ENCODE results near the gene WDR54. TPM values are rescaled to one million over a fixed set of nuclear protein-coding genes. Genes with fewer than 3 reads are reported as not detected.

WDR54 gene
- polyA plus RNA-seq, 3 donors = 7.1 to 11.7 (median 7.9) TPM

- Histone ChIP-seq H3K4me2 (replicated peaks; ENCODE audit: extremely low read depth, low read length, poor library complexity, severe bottlenecking) (peak overlapping the region; percentile 91), H3K36me3 (replicated peaks in 1 of 2; ENCODE audit: control insufficient read depth in 1 of 2, insufficient read depth in 2 of 2, low read length in 2 of 2) (no peaks in the 10 kb centered on the region), H3K79me2 (ENCODE audit: insufficient read depth, low read length) (no peaks in the 10 kb centered on the region), H3K9ac (ENCODE audit: insufficient read depth, low read length, poor library complexity, severe bottlenecking) (peak overlapping the region; percentile 55), H3K27ac (ENCODE audit: low read depth in 1 of 2, low read length in 2 of 2) (no peak overlapping the region), H3K9me3 (replicated peaks in 1 of 2; ENCODE audit: control insufficient read depth in 1 of 2, insufficient read depth in 1 of 2, low read length in 2 of 2) (no peaks in the 10 kb centered on the region), H4K20me1 (ENCODE audit: insufficient read depth, low read length) (no peaks in the 10 kb centered on the region), H2AFZ (ENCODE audit: insufficient read depth, low read depth, low read length, poor library complexity, severe bottlenecking) (peak overlapping the region; percentile 84), H3K4me1 (ENCODE audit: control insufficient read depth in 1 of 2, insufficient read depth in 2 of 2, low read length in 2 of 2) (peaks cover 47 to 52% of the 10 kb centered on the region in 2 donors), H3K27me3 (ENCODE audit: control insufficient read depth in 2 of 2, insufficient read depth in 2 of 2, low read length in 2 of 2) (peaks cover 0 to 19% of the 10 kb centered on the region in 2 donors), H3K4me3 (replicated peaks in 1 of 3; ENCODE audit: low read depth in 2 of 3, low read length in 3 of 3) (peak overlapping the region; percentile 33 to 75 (median 54))
- peak overlapping the region in 1 of 7 donors; percentile 63 for H3K27ac Mint-ChIP-seq
- H3K36me3 Mint-ChIP-seq = no peaks in the 10 kb centered on the region
- peaks cover 13 to 25% (median 20%) of the 10 kb centered on the region in 3 donors for H3K27me3 Mint-ChIP-seq (ENCODE audit: low read depth in 3 of 3)
- H3K4me1 Mint-ChIP-seq = peaks cover 48% of the 10 kb centered on the region
- peaks cover 0 to 4% (median 0%) of the 10 kb centered on the region in 7 donors for H3K9me3 Mint-ChIP-seq
- peak overlapping the region; percentile 85 to 92 for H3K4me3 Mint-ChIP-seq
- WGBS (ENCODE audit: insufficient coverage) = 45% methylated on average over 29 of the region's 35 CpGs
- intact Hi-C loops (cut with micrococcal nuclease) = no loop called here
- TF ChIP-seq CTCF (IDR thresholded peaks at IDR 0.05) = no peak
- no peak for DNase-seq
These were observed 5.7 kb upstream of the WDR54 start for GRCh38 chr2:74415762-74416395.

- Histone ChIP-seq H4K20me1 (ENCODE audit: insufficient read depth, low read length) (no peaks in the 10 kb centered on the region), H3K36me3 (replicated peaks in 1 of 2; ENCODE audit: control insufficient read depth in 1 of 2, insufficient read depth in 2 of 2, low read length in 2 of 2) (no peaks in the 10 kb centered on the region), H3K27ac (ENCODE audit: low read depth in 1 of 2, low read length in 2 of 2) (no peak overlapping the region), H3K4me3 (replicated peaks in 1 of 3; ENCODE audit: low read depth in 2 of 3, low read length in 3 of 3) (no peak overlapping the region), H3K4me1 (ENCODE audit: control insufficient read depth in 1 of 2, insufficient read depth in 2 of 2, low read length in 2 of 2) (peaks cover 52 to 61% of the 10 kb centered on the region in 2 donors), H3K9ac (ENCODE audit: insufficient read depth, low read length, poor library complexity, severe bottlenecking) (no peak overlapping the region), H3K4me2 (replicated peaks; ENCODE audit: extremely low read depth, low read length, poor library complexity, severe bottlenecking) (no peak overlapping the region), H3K79me2 (ENCODE audit: insufficient read depth, low read length) (no peaks in the 10 kb centered on the region), H3K27me3 (ENCODE audit: control insufficient read depth in 2 of 2, insufficient read depth in 2 of 2, low read length in 2 of 2) (peaks cover 0 to 19% of the 10 kb centered on the region in 2 donors), H3K9me3 (replicated peaks in 1 of 2; ENCODE audit: control insufficient read depth in 1 of 2, insufficient read depth in 1 of 2, low read length in 2 of 2) (no peaks in the 10 kb centered on the region), H2AFZ (ENCODE audit: insufficient read depth, low read depth, low read length, poor library complexity, severe bottlenecking) (no peak overlapping the region)
- H3K4me3 Mint-ChIP-seq = peak overlapping the region in 1 of 2 donors; percentile 15
- peaks cover 0 to 4% (median 0%) of the 10 kb centered on the region in 7 donors for H3K9me3 Mint-ChIP-seq
- DNase-seq = no peak
- H3K4me1 Mint-ChIP-seq = peaks cover 53% of the 10 kb centered on the region
- no peak overlapping the region for H3K27ac Mint-ChIP-seq
- TF ChIP-seq CTCF (IDR thresholded peaks at IDR 0.05) = no peak
- H3K27me3 Mint-ChIP-seq (ENCODE audit: low read depth in 3 of 3) = peaks cover 13 to 25% (median 20%) of the 10 kb centered on the region in 3 donors
- 17% methylated on average over 1 of the region's 3 CpGs for WGBS (ENCODE audit: insufficient coverage)
- no peaks in the 10 kb centered on the region for H3K36me3 Mint-ChIP-seq
- intact Hi-C loops (cut with micrococcal nuclease) = no loop called here
These were observed 4.8 kb upstream of the WDR54 start for GRCh38 chr2:74416778-74417177.

Measured in CD14-positive monocyte (primary cell).